NCI-H2227 (cell line): Measurements from ENCODE around the gene TEK.
"Not testable (repeated sequence)": the region's sequence is repeated elsewhere in the genome, so short reads cannot be mapped to it uniquely, and the experiment has no call there.

ENCODE experiments used
- DNase-seq: peaks from one replicate; lab custom pipeline; 2025; ENCODE audit not compliant: unreplicated experiment; lab: John Stamatoyannopoulos, UW

TEK gene

DNA sequence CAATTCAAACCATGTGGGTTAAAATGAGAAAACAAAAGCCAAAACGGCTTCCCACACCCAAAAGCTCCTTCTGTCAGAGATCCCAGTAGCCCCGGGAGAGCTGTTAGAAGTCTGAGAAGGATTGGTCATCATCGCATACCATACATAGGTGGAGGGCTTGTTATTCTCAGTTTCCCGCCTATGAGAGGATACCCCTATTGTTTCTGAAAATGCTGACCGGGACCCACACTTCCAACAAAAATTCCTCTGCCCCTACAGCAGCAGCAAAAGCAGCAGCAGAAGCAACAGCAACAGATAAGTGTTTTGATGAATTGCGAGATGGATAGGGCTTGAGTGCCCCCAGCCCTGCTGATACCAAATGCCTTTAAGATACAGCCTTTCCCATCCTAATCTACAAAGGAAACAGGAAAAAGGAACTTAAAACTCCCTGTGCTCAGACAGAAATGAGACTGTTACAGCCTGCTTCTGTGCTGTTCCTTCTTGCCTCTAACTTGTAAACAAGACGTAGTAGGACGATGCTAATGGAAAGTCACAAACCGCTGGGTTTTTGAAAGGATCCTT, at the start of gene TEK:
TEK (plus strand) TSS at position 245 of the 561 bp plus-strand sequence. CDS start 366 bp downstream, outside the sequence.
- DNase-seq, result no peak

DNA sequence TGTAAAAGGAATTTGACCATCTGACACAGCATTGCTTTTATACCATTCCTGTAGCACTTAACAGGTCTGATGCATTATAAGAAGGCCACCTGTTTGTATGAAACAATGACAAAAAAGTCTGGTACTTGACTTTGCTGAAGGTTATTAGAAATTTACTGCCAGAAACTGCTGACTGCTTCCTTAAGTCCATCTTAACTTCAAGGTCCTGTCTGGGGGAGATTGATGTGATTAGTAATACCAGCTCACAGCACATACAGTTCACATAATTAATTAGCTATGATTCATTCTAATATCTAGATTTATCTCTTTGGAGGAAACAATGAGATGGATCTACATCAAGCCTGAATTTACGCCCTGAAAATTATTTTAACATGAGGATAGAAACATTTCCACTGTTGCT, 49.6 kb upstream of the TEK start:
- no peak for DNase-seq

- DNase-seq, result no peak
Observed at GRCh38 chr9:27059907-27060306, 49.1 kb upstream of the TEK start.

DNA sequence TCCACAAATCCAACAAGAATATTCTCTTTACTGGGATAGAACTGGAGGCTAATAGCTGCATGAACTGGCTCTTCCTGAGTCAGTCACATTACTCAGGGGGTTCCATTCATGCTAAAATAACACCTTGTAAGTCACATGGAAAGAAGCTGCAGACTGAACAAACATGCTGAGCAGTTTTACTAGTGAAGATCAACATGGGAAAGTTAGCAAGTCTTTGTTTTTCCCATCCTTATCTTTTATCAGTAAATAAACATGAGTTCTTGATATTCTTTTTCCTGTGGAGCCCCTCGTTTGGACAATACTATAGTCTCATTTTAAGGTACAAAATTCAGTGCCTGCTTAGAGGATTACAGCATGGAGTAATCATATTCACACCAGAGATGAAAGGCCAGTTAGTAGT, 43.7 kb upstream of the TEK start:
- DNase-seq, result no peak

DNA sequence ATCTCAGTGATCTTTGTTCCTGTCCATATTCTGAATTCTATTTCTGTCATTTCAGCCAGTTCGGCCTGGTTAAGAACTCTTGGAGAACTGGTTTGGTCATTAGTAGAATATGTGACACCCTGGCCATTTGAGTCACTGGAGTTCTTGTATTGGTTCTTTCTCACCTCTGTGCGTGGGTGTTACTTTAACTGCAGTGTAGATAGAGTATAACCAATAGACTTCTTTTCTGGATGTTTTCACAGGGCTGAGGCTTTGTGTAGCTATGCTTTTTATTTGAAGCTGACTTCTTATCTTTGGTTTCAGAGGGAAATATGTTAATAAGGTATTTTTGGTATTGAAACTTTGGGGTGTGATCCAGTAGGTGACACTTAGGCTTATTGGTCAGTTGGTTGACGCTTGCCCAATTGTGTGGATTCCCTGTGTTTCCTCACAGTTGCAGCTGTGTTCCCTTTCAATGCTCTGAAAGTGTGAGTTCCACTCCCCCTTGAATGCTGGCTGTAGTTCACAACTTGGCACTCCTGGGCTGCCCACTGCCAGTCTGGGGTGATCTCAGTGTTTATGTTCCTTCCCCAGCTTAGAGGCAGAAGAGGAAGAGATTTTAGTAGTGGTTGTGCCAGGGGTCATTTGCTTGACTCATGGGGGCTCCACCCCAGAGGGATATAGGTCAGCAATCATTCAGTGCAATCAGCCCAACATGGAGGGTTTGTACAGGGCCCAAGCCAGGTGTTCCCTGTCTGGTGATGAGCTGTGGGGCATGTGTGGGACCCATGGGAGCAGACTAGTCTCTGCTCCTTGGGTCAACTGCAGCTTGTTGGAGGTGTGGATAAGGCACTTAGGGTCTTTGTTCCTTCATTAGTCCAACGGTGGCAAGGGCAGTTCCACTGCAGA, 34.9 kb upstream of the TEK start:
- no peak for DNase-seq

DNA sequence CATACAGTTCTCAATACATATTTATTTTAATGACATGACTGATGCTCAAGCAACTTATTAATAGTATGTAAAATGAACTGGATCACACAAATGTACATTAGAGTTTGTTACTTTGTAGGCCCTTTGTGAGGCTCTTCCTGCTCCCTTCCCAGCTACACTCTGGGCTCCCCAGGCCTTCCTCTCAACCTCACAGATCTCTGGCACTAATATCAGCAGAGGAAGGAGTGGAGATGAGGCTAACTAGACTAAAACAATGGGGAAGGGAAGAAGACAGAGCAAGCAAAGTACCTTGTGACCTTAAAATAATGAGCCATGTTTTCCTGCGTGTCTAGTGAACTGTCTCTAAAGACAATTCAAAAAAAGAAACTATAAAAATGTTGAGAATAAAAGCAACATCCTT, 30.3 kb upstream of the TEK start:
- no peak for DNase-seq

DNA sequence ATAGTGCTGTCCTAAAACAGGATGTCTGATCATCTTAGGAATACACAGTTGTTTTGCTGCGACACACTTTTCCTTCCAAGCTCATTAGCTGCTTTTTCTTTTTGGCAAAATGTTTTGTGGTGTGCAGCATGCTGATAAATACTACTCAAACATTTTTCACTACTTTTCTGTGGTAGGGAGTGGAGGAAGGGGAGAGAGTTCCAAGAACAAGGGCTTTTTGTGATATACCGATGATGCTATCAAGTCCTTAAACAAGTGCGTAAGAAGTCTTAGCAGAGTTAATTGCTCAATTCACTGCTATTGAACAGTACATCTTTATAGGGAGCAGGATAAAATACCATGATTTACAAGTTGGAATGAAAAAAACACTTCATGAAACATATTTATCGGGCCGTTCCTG, 23.6 kb upstream of the TEK start:
- DNase-seq, result no peak

- DNase-seq, result no peak
Observed at GRCh38 chr9:27086818-27087680, 22.0 kb upstream of the TEK start.

DNA sequence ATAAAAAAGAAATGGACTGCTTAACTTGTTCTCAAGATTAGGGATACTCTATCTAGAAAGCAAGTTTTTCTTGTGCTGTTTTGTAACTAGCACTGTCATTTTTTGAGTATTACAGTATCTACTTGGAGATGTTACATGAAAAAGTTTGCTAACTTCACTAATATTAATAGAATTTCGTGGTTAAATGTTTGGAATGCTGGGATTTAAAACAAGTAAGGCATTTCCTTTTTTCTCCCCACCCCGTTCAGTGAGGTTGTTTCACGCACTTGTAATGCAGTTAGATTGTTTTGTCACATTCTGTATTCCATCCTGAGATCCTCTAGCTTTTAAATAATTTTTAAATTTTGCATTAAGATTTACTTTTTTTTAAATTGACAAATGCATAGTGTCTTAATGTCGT, 20.0 kb upstream of the TEK start:
- no peak for DNase-seq

GRCh38 chr9:27089706-27090105, 19.3 kb upstream of the TEK start:
- DNase-seq, result no peak

DNA sequence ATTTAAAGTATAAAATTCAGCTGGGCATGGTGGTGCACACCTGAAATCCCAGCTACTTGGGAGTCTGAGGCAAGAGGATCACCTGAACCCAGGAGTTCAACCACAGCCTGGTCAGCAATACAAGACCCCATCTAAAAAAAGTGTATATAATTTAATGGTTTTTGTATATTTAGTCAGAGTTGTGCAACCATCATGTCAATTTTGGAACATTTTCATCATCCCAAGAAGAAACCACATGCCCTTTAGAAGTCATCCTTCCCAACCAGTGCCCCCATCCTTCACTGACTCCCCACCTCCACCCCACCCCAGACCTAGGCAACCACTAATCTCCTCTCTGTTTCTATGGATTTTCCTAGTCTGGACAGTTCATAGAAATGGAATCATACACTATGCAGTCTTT, 18.8 kb upstream of the TEK start:
- no peak for DNase-seq

GRCh38 chr9:27090711-27091110, 18.3 kb upstream of the TEK start:
- DNase-seq, result no peak

DNA sequence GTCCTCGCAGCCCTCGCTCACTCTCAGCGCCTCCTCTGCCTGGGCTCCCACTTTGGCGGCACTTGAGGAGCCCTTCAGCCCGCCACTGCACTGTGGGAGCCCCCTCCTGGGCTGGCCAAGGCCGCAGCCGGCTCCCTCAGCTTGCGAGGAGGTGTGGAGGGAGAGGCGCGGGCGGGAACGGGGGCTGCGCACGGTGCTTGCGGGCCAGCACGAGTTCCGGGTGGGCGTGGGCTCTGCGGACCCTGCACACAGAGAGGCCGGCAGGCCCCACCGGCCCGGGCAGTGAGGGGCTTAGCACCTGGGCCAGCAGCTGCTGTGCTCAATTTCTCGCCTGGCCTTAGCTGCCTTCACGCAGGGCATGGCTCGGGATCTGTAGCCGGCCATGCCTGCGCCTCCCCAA, 16.5 kb upstream of the TEK start:
- DNase-seq, result not testable (repeated sequence)

DNA sequence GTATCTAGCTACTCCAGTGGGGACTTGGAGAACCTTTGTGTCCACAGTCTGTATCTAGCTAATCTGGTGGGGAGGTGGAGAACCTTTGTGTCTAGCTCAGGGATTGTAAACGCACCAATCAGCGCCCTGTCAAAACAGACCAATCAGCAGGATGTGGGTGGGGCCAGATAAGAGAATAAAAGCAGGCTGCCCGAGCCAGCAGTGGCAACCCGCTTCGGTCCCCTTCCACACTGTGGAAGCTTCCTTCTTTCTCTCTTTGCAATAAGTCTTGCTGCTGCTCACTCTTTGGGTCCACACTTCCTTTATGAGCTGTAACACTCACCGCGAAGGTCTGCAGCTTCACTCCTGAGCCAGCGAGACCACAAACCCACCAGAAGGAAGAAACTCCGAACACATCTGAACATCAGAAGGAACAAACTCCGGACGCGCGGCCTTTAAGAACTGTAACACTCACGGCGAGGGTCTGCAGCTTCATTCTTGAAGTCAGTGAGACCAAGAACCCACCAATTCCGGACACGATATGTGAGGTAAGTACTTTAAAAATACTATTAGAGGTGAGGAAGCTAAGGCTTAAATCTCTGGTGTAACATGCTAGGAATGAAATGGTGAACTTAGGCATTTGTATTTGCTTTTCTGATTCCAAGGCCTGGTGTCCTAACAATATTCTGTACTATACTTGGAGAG, 15.5 kb upstream of the TEK start:
- DNase-seq, result not testable (repeated sequence)

- DNase-seq, result no peak
Observed at GRCh38 chr9:27094640-27095298, 14.3 kb upstream of the TEK start.

- no peak for DNase-seq
Observed at GRCh38 chr9:27107241-27107640, 1.8 kb upstream of the TEK start.

DNA sequence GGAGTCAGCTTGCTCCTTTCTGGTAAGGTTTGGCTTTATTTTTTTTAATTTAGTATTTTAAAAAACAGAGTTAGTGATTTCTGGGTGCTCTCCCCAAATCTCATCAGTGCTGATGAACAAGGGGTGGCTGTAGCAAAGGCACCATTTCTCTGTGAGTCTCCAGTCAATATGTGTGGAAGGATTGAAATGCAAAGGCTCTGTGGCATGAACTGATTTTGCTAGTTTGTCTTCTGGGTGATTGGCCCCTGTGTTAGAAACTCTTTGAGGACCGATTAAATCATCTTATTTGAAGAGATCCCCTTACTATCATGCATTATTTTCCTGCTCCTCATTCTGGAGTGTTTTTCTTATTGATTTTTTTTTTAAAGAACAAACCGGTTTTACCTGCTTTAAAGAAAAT, 596 bp downstream of the TEK start:
- no peak for DNase-seq

DNA sequence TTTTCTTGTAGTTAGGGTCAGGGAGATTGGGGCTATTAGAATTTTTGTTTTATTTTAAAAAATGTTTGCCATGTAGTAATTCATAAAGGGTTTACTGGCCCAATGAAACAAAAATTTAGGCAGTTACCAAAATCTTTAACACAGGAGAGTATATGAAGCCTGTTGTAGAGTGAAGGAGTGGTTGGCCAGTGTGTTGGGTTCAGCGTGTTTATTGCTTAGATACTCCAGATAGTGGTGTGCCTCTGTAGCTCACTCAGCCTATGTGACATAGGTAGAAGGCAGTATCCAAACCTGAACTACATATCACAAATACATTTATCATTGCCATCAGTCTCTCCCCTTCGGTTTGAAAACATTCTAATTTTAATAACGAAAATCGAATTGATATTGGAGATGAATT, 1.2 kb downstream of the TEK start:
- no peak for DNase-seq

- no peak for DNase-seq
Observed at GRCh38 chr9:27112235-27112634, 3.2 kb downstream of the TEK start.

DNA sequence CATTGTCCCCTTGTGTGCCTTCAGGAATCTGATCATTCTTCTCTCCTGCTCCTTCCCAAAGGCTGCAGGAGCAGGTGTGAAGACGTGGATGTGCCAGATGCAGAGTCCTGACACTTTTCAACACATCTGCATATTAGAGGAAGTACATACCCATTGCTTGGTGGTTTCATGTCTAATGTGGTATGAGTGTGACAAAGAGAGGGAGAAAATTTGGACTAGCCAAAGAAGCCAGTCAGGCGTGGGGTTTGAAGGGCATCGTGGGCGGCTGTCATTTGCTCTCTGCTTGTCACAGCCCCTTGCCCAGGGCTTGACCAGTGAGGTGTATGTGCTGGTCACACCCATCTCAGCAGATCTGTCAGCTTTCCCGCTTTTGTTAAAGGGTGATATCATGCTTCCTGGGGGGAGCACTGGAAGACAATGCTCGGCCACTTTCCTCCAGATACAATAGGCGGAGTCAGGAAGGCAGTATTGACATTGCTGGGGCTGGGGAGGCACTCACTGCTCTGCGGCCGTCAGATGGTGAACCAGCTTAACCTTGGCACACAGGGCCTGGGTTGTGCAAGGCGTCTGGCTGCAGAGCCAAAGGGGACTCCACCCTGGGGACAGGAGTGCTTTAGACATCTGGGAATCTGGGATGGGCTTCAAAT, 8.6 kb downstream of the TEK start:
- DNase-seq, result no peak
